CD4-positive, alpha-beta memory T cell (primary cell): ENCODE results near the gene RIPK4. TPM values are rescaled to one million over a fixed set of nuclear protein-coding genes. Genes with fewer than 3 reads are reported as not detected.

Experiments used
- CTCF ChIA-PET: fragments of 350-600 bp; sonication (Branson Sonifier 250); formaldehyde crosslinking; loops from one replicate; lab custom pipeline; 2021; ENCODE audit warnings: inconsistent platforms; ENCODE audit not compliant: partially characterized antibody; lab: Charles Lee
- POLR2A ChIA-PET: fragments of 350-600 bp; sonication (Branson Sonifier 250); formaldehyde crosslinking; loops from one replicate; lab custom pipeline; 2021; ENCODE audit not compliant: partially characterized antibody; lab: Charles Lee
- DNase-seq, 5 donors: peaks; one replicate each; pipeline versions ENCODE4 v3.0.0 to v3.0.0-alpha.2; 2020 to 2022; ENCODE audit warnings: mixed read lengths in 1 of 5
- H3K27ac ChIP-seq: one replicate; pipeline ENCODE4 v1.7.0; 2013; ENCODE audit warnings: low read depth, low read length
- H3K27me3 ChIP-seq: 2 replicates; pipeline ENCODE4 v1.7.0; 2013; ENCODE audit warnings: mild to moderate bottlenecking, low read length, moderate library complexity; ENCODE audit not compliant: insufficient read depth
- H3K36me3 ChIP-seq: 2 replicates; pipeline ENCODE4 v1.7.0; 2013; ENCODE audit warnings: mild to moderate bottlenecking, low read length, moderate library complexity; ENCODE audit not compliant: insufficient read depth
- H3K4me1 ChIP-seq: 2 replicates; pipeline ENCODE4 v1.7.0; 2013; ENCODE audit warnings: mild to moderate bottlenecking, low read length, moderate library complexity; ENCODE audit not compliant: insufficient read depth
- H3K4me3 ChIP-seq, 2 donors: one replicate each; pipeline ENCODE4 v1.7.0; 2013; ENCODE audit warnings: low read length in 2 of 2, mild to moderate bottlenecking in 1 of 2
- H3K9me3 ChIP-seq, 2 donors: one replicate each; pipeline ENCODE4 v1.7.0; 2013; ENCODE audit warnings: low read length in 2 of 2, control low read depth in 1 of 2; ENCODE audit not compliant: control insufficient read depth in 1 of 2
- H3K27ac Mint-ChIP-seq, 7 donors: one replicate each; pipeline ENCODE4 v1.8.0; 2020 to 2021; ENCODE audit warnings: mixed read lengths in 7 of 7, mild to moderate bottlenecking in 6 of 7, inconsistent platforms in 3 of 7, moderate library complexity in 3 of 7
- H3K27me3 Mint-ChIP-seq, 2 donors: one replicate each; pipeline ENCODE4 v1.8.0; 2020 to 2021; ENCODE audit warnings: mixed read lengths in 2 of 2
- H3K36me3 Mint-ChIP-seq, 2 donors: one replicate each; pipeline ENCODE4 v1.8.0; 2020 to 2021; ENCODE audit warnings: mixed read lengths in 2 of 2, inconsistent platforms in 1 of 2, mild to moderate bottlenecking in 1 of 2
- H3K4me1 Mint-ChIP-seq, 4 donors: one replicate each; pipeline ENCODE4 v1.8.0; 2020 to 2021; ENCODE audit warnings: mixed read lengths in 4 of 4, mild to moderate bottlenecking in 1 of 4
- H3K4me3 Mint-ChIP-seq, 8 donors: one replicate each; pipeline ENCODE4 v1.8.0; 2020 to 2021; ENCODE audit warnings: mixed read lengths in 8 of 8, mild to moderate bottlenecking in 7 of 8, moderate library complexity in 6 of 8, inconsistent platforms in 3 of 8
- H3K9me3 Mint-ChIP-seq, 8 donors: one replicate each; pipeline ENCODE4 v1.8.0; 2020 to 2021; ENCODE audit warnings: mixed read lengths in 8 of 8, mild to moderate bottlenecking in 5 of 8, inconsistent platforms in 3 of 8, moderate library complexity in 1 of 8
- intact Hi-C: fragments of 100-400 bp; cut with micrococcal nuclease; formaldehyde crosslinking; loops from one replicate; pipeline ENCODE4 v1.15.1; 2023
- polyA plus RNA-seq, 2 donors: library from polyadenylated mRNA; unstranded; fragments of 300-500 nt; fragmentation: Illumina TruSeq; gene quantifications; one replicate each; pipeline ENCODE4 v1.2.3, GENCODE V29; 2021
- total RNA-seq, 2 experiments: library from RNA; stranded (reverse); gene quantifications; one replicate each; pipeline ENCODE4 v1.2.3, GENCODE V29; 2021

RIPK4 gene
- total and polyA plus RNA-seq, 4 experiments from 2014 or later = 0.16 to 0.36 (median 0.26) TPM; not detected in 1

DNA sequence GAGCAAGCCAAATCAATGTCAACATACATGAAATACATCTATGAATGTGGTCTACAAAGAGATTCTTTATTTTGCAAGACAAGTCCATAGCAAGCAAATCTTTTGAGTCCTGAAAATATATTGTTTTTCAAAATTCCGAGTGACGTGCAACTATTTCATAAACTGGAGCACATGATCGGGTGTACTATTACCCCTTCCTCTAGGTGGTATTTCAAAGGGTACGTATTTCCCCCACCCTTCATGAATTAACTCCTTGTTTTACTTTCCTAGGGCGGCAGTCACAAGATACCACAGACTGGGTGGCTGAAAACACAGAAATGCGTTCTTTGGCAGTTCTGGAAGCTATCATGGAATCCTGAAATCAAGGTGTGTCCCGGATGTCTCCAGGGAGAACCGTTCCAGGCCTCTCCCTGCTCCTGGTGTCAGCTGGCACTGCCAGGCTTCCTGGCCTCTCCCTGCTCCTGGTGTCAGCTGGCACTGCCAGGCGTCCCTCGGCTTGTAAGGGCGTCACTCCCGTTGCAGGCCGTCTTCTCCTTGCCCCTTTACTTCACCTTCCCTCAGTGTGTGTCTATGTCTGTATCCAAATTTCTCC is 55.3 kb downstream of the RIPK4 start:
- H3K27ac Mint-ChIP-seq = peak overlapping the region in 1 of 7 donors; percentile 48

GRCh38 chr21:41710823-41711160 is 56.1 kb downstream of the RIPK4 start:
- no peaks in the 10 kb centered on the region for H3K4me1 ChIP-seq
- no peak for DNase-seq
- H3K9me3 Mint-ChIP-seq = peaks cover 0 to 11% (median 5%) of the 10 kb centered on the region in 8 donors
- no peak overlapping the region for H3K27ac ChIP-seq
- no peak overlapping the region for H3K4me3 ChIP-seq
- no peak overlapping the region for H3K27ac Mint-ChIP-seq
- H3K36me3 Mint-ChIP-seq = no peaks in the 10 kb centered on the region
- ChIA-PET POLR2A (no interaction called here), CTCF (no interaction called here)
- H3K27me3 Mint-ChIP-seq = peaks cover 36 to 50% of the 10 kb centered on the region in 2 donors
- no peak overlapping the region for H3K4me3 Mint-ChIP-seq
- H3K9me3 ChIP-seq = no peaks in the 10 kb centered on the region
- no peaks in the 10 kb centered on the region for H3K27me3 ChIP-seq
- intact Hi-C loops = no loop called here
- no peaks in the 10 kb centered on the region for H3K36me3 ChIP-seq
- H3K4me1 Mint-ChIP-seq = peaks cover 0 to 2% (median 0%) of the 10 kb centered on the region in 4 donors

More for the DNA sequence above, 55.3 kb downstream of the RIPK4 start:
- no peaks in the 10 kb centered on the region for H3K27me3 ChIP-seq
- H3K27ac ChIP-seq = no peak overlapping the region
- POLR2A ChIA-PET = no interaction called here
- no peak overlapping the region for H3K4me3 ChIP-seq
- Mint-ChIP-seq H3K4me1 (peaks cover 0 to 2% (median 0%) of the 10 kb centered on the region in 4 donors), H3K36me3 (no peaks in the 10 kb centered on the region), H3K27me3 (peaks cover 39 to 53% of the 10 kb centered on the region in 2 donors), H3K9me3 (peaks cover 0 to 10% (median 5%) of the 10 kb centered on the region in 8 donors), H3K4me3 (no peak overlapping the region)
- H3K36me3 ChIP-seq = no peaks in the 10 kb centered on the region
- no peak for DNase-seq
- no peaks in the 10 kb centered on the region for H3K9me3 ChIP-seq
- no peaks in the 10 kb centered on the region for H3K4me1 ChIP-seq
- CTCF ChIA-PET = no interaction called here
- intact Hi-C loops = no loop called here

- CTCF ChIA-PET = no interaction called here
- Histone ChIP-seq H3K4me3 (no peak overlapping the region), H3K27me3 (no peaks in the 10 kb centered on the region), H3K36me3 (no peaks in the 10 kb centered on the region), H3K9me3 (no peaks in the 10 kb centered on the region), H3K27ac (no peak overlapping the region), H3K4me1 (no peaks in the 10 kb centered on the region)
- Mint-ChIP-seq H3K4me1 (peaks cover 0 to 2% (median 0%) of the 10 kb centered on the region in 4 donors), H3K27ac (no peak overlapping the region), H3K27me3 (peaks cover 38 to 52% of the 10 kb centered on the region in 2 donors), H3K36me3 (no peaks in the 10 kb centered on the region), H3K4me3 (no peak overlapping the region), H3K9me3 (peaks cover 0 to 11% (median 5%) of the 10 kb centered on the region in 8 donors)
- no peak for DNase-seq
- intact Hi-C loops = no loop called here
- POLR2A ChIA-PET = no interaction called here
Measured at GRCh38 chr21:41709965-41710822, 56.7 kb downstream of the RIPK4 start.

DNA sequence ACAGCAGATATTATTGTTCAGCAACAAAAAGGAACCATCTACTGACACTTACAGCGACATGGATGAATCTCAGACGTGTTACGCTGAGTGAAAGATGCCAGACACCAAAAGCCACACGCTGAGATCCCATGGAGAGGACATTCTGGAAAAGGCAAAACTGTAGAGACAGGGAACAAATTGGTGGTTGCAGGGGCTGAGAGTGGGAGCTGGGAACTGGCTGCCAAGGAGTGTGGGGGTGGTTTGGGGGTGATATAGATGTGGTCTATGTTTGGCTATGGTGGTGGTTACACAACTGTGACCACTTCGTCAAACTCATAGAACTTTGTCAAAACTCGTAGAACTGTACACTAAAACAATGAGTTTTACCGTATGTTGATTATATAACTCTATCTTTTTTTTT is 57.7 kb downstream of the RIPK4 start:
- no peak overlapping the region for H3K4me3 Mint-ChIP-seq
- Histone ChIP-seq H3K4me3 (no peak overlapping the region), H3K27ac (no peak overlapping the region), H3K27me3 (no peaks in the 10 kb centered on the region), H3K4me1 (no peaks in the 10 kb centered on the region), H3K36me3 (no peaks in the 10 kb centered on the region), H3K9me3 (no peaks in the 10 kb centered on the region)
- peaks cover 0 to 2% (median 0%) of the 10 kb centered on the region in 4 donors for H3K4me1 Mint-ChIP-seq
- ChIA-PET CTCF (no interaction called here), POLR2A (no interaction called here)
- H3K27ac Mint-ChIP-seq = no peak overlapping the region
- intact Hi-C loops = no loop called here
- no peaks in the 10 kb centered on the region for H3K36me3 Mint-ChIP-seq
- H3K9me3 Mint-ChIP-seq = peaks cover 0 to 11% (median 5%) of the 10 kb centered on the region in 8 donors
- no peak for DNase-seq
- H3K27me3 Mint-ChIP-seq = peaks cover 28 to 48% of the 10 kb centered on the region in 2 donors

GRCh38 chr21:41707960-41708330 is 58.9 kb downstream of the RIPK4 start:
- H3K4me3 ChIP-seq = no peak overlapping the region
- H3K27ac Mint-ChIP-seq = no peak overlapping the region
- no peak for DNase-seq
- no peak overlapping the region for H3K27ac ChIP-seq
- intact Hi-C loops = no loop called here
- no peaks in the 10 kb centered on the region for H3K36me3 Mint-ChIP-seq
- peaks cover 0 to 11% (median 5%) of the 10 kb centered on the region in 8 donors for H3K9me3 Mint-ChIP-seq
- H3K4me1 ChIP-seq = no peaks in the 10 kb centered on the region
- H3K27me3 Mint-ChIP-seq = peaks cover 29 to 48% of the 10 kb centered on the region in 2 donors
- H3K9me3 ChIP-seq = no peaks in the 10 kb centered on the region
- H3K36me3 ChIP-seq = no peaks in the 10 kb centered on the region
- POLR2A ChIA-PET = no interaction called here
- CTCF ChIA-PET = no interaction called here
- H3K4me3 Mint-ChIP-seq = no peak overlapping the region
- no peaks in the 10 kb centered on the region for H3K27me3 ChIP-seq
- peaks cover 0 to 2% (median 0%) of the 10 kb centered on the region in 4 donors for H3K4me1 Mint-ChIP-seq

- H3K27ac ChIP-seq = no peak overlapping the region
- no peaks in the 10 kb centered on the region for H3K27me3 ChIP-seq
- no peaks in the 10 kb centered on the region for H3K36me3 ChIP-seq
- H3K9me3 ChIP-seq = no peaks in the 10 kb centered on the region
- DNase-seq = no peak
- peaks cover 26 to 45% of the 10 kb centered on the region in 2 donors for H3K27me3 Mint-ChIP-seq
- ChIA-PET CTCF (no interaction called here), POLR2A (no interaction called here)
- H3K36me3 Mint-ChIP-seq = no peaks in the 10 kb centered on the region
- H3K4me1 Mint-ChIP-seq = no peaks in the 10 kb centered on the region
- no peak overlapping the region for H3K27ac Mint-ChIP-seq
- peaks cover 0 to 11% (median 5%) of the 10 kb centered on the region in 8 donors for H3K9me3 Mint-ChIP-seq
- no peak overlapping the region for H3K4me3 ChIP-seq
- intact Hi-C loops = no loop called here
- H3K4me1 ChIP-seq = no peaks in the 10 kb centered on the region
- H3K4me3 Mint-ChIP-seq = no peak overlapping the region
Measured at GRCh38 chr21:41707231-41707959, 59.5 kb downstream of the RIPK4 start.

- Histone ChIP-seq H3K27me3 (no peaks in the 10 kb centered on the region), H3K9me3 (no peaks in the 10 kb centered on the region), H3K4me1 (no peaks in the 10 kb centered on the region), H3K4me3 (no peak overlapping the region), H3K27ac (no peak overlapping the region), H3K36me3 (no peaks in the 10 kb centered on the region)
- H3K27me3 Mint-ChIP-seq = peaks cover 22 to 43% of the 10 kb centered on the region in 2 donors
- ChIA-PET POLR2A (no interaction called here), CTCF (no interaction called here)
- peaks cover 0 to 11% (median 5%) of the 10 kb centered on the region in 8 donors for H3K9me3 Mint-ChIP-seq
- no peak for DNase-seq
- H3K4me3 Mint-ChIP-seq = no peak overlapping the region
- H3K4me1 Mint-ChIP-seq = no peaks in the 10 kb centered on the region
- H3K36me3 Mint-ChIP-seq = no peaks in the 10 kb centered on the region
- H3K27ac Mint-ChIP-seq = no peak overlapping the region
- intact Hi-C loops = no loop called here
Measured at GRCh38 chr21:41706678-41707077, 60.2 kb downstream of the RIPK4 start.
